H1 (cell line): ENCODE results near the gene KRTAP4-5. TPM values are rescaled to one million over a fixed set of nuclear protein-coding genes. Genes with fewer than 3 reads are reported as not detected.

Experiments used
- CTCF ChIA-PET: fragments of 300-600 bp; sonication (Branson Sonifier 250); formaldehyde crosslinking; loops from one replicate; lab custom pipeline; 2021; ENCODE audit not compliant: partially characterized antibody; lab: Charles Lee
- POLR2A ChIA-PET: fragments of 300-600 bp; sonication (Branson Sonifier 250); formaldehyde crosslinking; loops from one replicate; lab custom pipeline; 2021; ENCODE audit warnings: inconsistent platforms; ENCODE audit not compliant: partially characterized antibody; lab: Charles Lee
- DNase-seq, 2 experiments: peaks; one replicate each; pipeline versions ENCODE4 v3.0.0 to v3.0.0-alpha.2; 2010 to 2022; ENCODE audit warnings: low spot score in 2 of 2, low read depth in 1 of 2, mixed read lengths in 1 of 2
- FAIRE-seq: peaks from 2 replicates; lab custom pipeline; 2011; peaks lifted over from hg19 to GRCh38; lab: Jason Lieb, UNC
- H2AFZ ChIP-seq: 2 replicates; pipeline ENCODE4 v1.8.1; 2012; ENCODE audit warnings: low read length, inconsistent platforms
- H2AK5ac ChIP-seq: 2 replicates; pipeline ENCODE4 v1.6.1; 2013; ENCODE audit warnings: low read depth, low read length
- H2BK120ac ChIP-seq: replicated peaks from 2 replicates; pipeline ENCODE3; 2013; ENCODE audit warnings: low read depth, low read length, inconsistent platforms
- H2BK12ac ChIP-seq: 2 replicates; pipeline ENCODE4 v1.6.1; 2013; ENCODE audit warnings: low read depth, low read length
- H2BK15ac ChIP-seq: 2 replicates; pipeline ENCODE4 v1.6.1; 2013; ENCODE audit warnings: low read length
- H2BK20ac ChIP-seq: 2 replicates; pipeline ENCODE4 v1.6.1; 2013; ENCODE audit warnings: low read length
- H2BK5ac ChIP-seq: 2 replicates; pipeline ENCODE4 v1.6.1; 2013; ENCODE audit warnings: low read depth, low read length
- H3K14ac ChIP-seq: 2 replicates; pipeline ENCODE4 v1.6.1; 2013; ENCODE audit warnings: inconsistent platforms; ENCODE audit not compliant: insufficient read length
- H3K18ac ChIP-seq: 2 replicates; pipeline ENCODE4 v1.6.1; 2013; ENCODE audit warnings: low read length; ENCODE audit errors: extremely low read depth
- H3K23ac ChIP-seq: 2 replicates; pipeline ENCODE4 v1.6.1; 2013; ENCODE audit warnings: inconsistent platforms; ENCODE audit not compliant: insufficient read length
- H3K23me2 ChIP-seq: 2 replicates; pipeline ENCODE4 v1.6.1; 2013; ENCODE audit warnings: low read depth, low read length
- H3K27ac ChIP-seq: 2 replicates; pipeline ENCODE4 v1.6.1; 2011; ENCODE audit warnings: low read depth, low read length, inconsistent platforms
- H3K27me3 ChIP-seq, 4 experiments: replicated peaks in 1 of 4; 1 replicate in 1 of 4; 2 replicates in 3 of 4; pipeline versions ENCODE4 v1.6.1 to v1.8.1; 2011 to 2013; ENCODE audit warnings: low read length in 3 of 4, mild to moderate bottlenecking in 3 of 4, inconsistent platforms in 2 of 4, mixed read lengths in 2 of 4, moderate library complexity in 1 of 4; ENCODE audit not compliant: control insufficient read depth in 3 of 4, insufficient read depth in 3 of 4; ENCODE audit errors: extremely low read depth in 1 of 4
- H3K36me3 ChIP-seq, 4 experiments: 2 replicates each; pipeline versions ENCODE4 v1.6.1 to v1.8.1; 2011 to 2013; ENCODE audit warnings: mild to moderate bottlenecking in 4 of 4, low read length in 3 of 4, moderate library complexity in 2 of 4, control low read depth in 1 of 4, inconsistent platforms in 1 of 4; ENCODE audit not compliant: insufficient read depth in 4 of 4, control insufficient read depth in 2 of 4
- H3K4ac ChIP-seq: replicated peaks from 2 replicates; pipeline ENCODE3; 2013; ENCODE audit warnings: low read length, low read depth, mixed read lengths, inconsistent platforms; ENCODE audit not compliant: insufficient read length
- H3K4me1 ChIP-seq, 4 experiments: replicated peaks in 1 of 4; 1 replicate in 1 of 4; 2 replicates in 3 of 4; pipeline versions ENCODE4 v1.6.1 to v1.8.1; 2011 to 2013; ENCODE audit warnings: low read length in 3 of 4, inconsistent platforms in 2 of 4, mixed read lengths in 1 of 4; ENCODE audit not compliant: insufficient read depth in 4 of 4, control insufficient read depth in 3 of 4
- H3K4me2 ChIP-seq, 2 experiments: 2 replicates each; pipeline versions ENCODE4 v1.6.1 to v1.8.1; 2011 to 2013; ENCODE audit warnings: low read depth in 2 of 2, low read length in 2 of 2, control low read depth in 1 of 2, inconsistent platforms in 1 of 2, mild to moderate bottlenecking in 1 of 2; ENCODE audit not compliant: insufficient read depth in 1 of 2
- H3K4me3 ChIP-seq, 4 experiments: fragments of 200-600, 300-600 bp in 1 of 4; sonication (generic), shearing (Covaris generic), sonication (Bioruptor Twin) in 1 of 4; 2 replicates each; pipeline versions ENCODE4 v1.5.1 to v1.8.1; 2011 to 2016; ENCODE audit warnings: low read length in 4 of 4, low read depth in 3 of 4, control low read depth in 2 of 4, inconsistent platforms in 2 of 4, mild to moderate bottlenecking in 2 of 4, mixed read lengths in 1 of 4, moderate library complexity in 1 of 4; ENCODE audit not compliant: insufficient read depth in 2 of 4; ENCODE audit errors: extremely low read depth in 1 of 4
- H3K56ac ChIP-seq: replicated peaks from 2 replicates; pipeline ENCODE3; 2013; ENCODE audit warnings: low read depth, mild to moderate bottlenecking, mixed read lengths, low read length, inconsistent platforms; ENCODE audit not compliant: insufficient read length
- H3K79me1 ChIP-seq: 2 replicates; pipeline ENCODE4 v1.6.1; 2013; ENCODE audit warnings: low read depth, low read length, control low read depth
- H3K79me2 ChIP-seq, 2 experiments: 2 replicates each; pipeline versions ENCODE4 v1.6.1 to v1.8.1; 2012 to 2013; ENCODE audit warnings: low read length in 2 of 2, mild to moderate bottlenecking in 2 of 2, inconsistent platforms in 1 of 2; ENCODE audit not compliant: insufficient read depth in 2 of 2, control insufficient read depth in 1 of 2
- H3K9ac ChIP-seq, 4 experiments: replicated peaks in 1 of 4; 1 replicate in 1 of 4; 2 replicates in 3 of 4; pipeline versions ENCODE4 v1.6.1 to v1.8.1; 2011 to 2013; ENCODE audit warnings: low read depth in 3 of 4, low read length in 3 of 4, control low read depth in 2 of 4, mild to moderate bottlenecking in 2 of 4, moderate library complexity in 2 of 4, inconsistent platforms in 1 of 4; ENCODE audit errors: extremely low read depth in 1 of 4
- H3K9me3 ChIP-seq, 2 experiments: 2 replicates each; pipeline versions ENCODE4 v1.6.1 to v1.8.1; 2012 to 2013; ENCODE audit warnings: mild to moderate bottlenecking in 2 of 2, moderate library complexity in 2 of 2, control low read depth in 1 of 2, inconsistent platforms in 1 of 2, low read depth in 1 of 2, low read length in 1 of 2, mixed read lengths in 1 of 2; ENCODE audit not compliant: insufficient read depth in 2 of 2
- H4K20me1 ChIP-seq, 2 experiments: replicated peaks in 1 of 2; 2 replicates each; pipeline versions ENCODE3 to v1.8.1; 2011 to 2013; ENCODE audit warnings: inconsistent platforms in 2 of 2, low read length in 2 of 2, mild to moderate bottlenecking in 1 of 2; ENCODE audit not compliant: insufficient read depth in 2 of 2, control insufficient read depth in 1 of 2
- H4K5ac ChIP-seq: 2 replicates; pipeline ENCODE4 v1.6.1; 2013; ENCODE audit warnings: low read length, low read depth, mixed read lengths, inconsistent platforms; ENCODE audit not compliant: insufficient read length
- H4K8ac ChIP-seq: 2 replicates; pipeline ENCODE4 v1.8.0; 2013; ENCODE audit warnings: mild to moderate bottlenecking, moderate library complexity, low read length, inconsistent platforms; ENCODE audit not compliant: insufficient read depth; ENCODE audit errors: extremely low read depth
- H4K91ac ChIP-seq: replicated peaks from 2 replicates; pipeline ENCODE3; 2013; ENCODE audit warnings: low read length, mixed read lengths, inconsistent platforms; ENCODE audit not compliant: insufficient read length
- CBX8 ChIP-seq: fragments of 300-800, 300-1000 bp; sonication (generic); IDR thresholded peaks from 2 replicates; pipeline ENCODE4 v1.7.1; 2016; ENCODE audit warnings: low read depth, low read length, borderline replicate concordance
- GTF2F1 ChIP-seq: IDR thresholded peaks from 2 replicates; pipeline ENCODE4 v1.6.1; 2012; ENCODE audit warnings: low read depth, low read length, improper control_type of control experiment, borderline replicate concordance
- HDAC2 ChIP-seq, 2 experiments: fragments of 300-600 bp in 1 of 2; sonication (generic) in 1 of 2; IDR thresholded peaks; 2 replicates each; pipeline ENCODE4 v1.6.1; 2011 to 2012; ENCODE audit warnings: low read depth in 2 of 2, low read length in 2 of 2, mild to moderate bottlenecking in 2 of 2, moderate library complexity in 2 of 2, borderline replicate concordance in 1 of 2, inconsistent platforms in 1 of 2
- KDM1A ChIP-seq: fragments of 200-600, 300-600 bp; sonication (generic); IDR thresholded peaks from 2 replicates; pipeline ENCODE4 v1.7.1; 2016; ENCODE audit warnings: mild to moderate bottlenecking, low read length, borderline replicate concordance
- SP1 ChIP-seq: IDR thresholded peaks from 2 replicates; pipeline ENCODE4 v1.6.1; 2011; ENCODE audit warnings: low read depth, low read length
- WGBS, 2 experiments: shearing (Covaris generic) in 1 of 2; methylation state at CpG; one replicate each; pipeline versions ENCODE4 v1.1.6 to v1.1.7; 2013 to 2015; ENCODE audit warnings: low lambda C conversion rate in 2 of 2, mixed read lengths in 2 of 2, inconsistent platforms in 1 of 2, low coverage in 1 of 2, missing lambda C conversion rate in 1 of 2; ENCODE audit not compliant: insufficient replicate concordance in 2 of 2, insufficient coverage in 1 of 2, insufficient read length in 1 of 2; ENCODE audit errors: extremely low coverage in 1 of 2, missing lambda C conversion rate in 1 of 2; 5-methylcytosine and 5-hydroxymethylcytosine counted together
- polyA plus RNA-seq, 7 experiments: library from polyadenylated mRNA; depleted of rRNA in 3 of 7; stranded (reverse) in 5 of 7; unstranded in 2 of 7; fragments of >200 nt in 5 of 7; fragments of 200-250 nt in 2 of 7; gene quantifications; 1 replicate in 5 of 7; 2 replicates in 1 of 7; 4 replicates in 1 of 7; pipeline versions ENCODE4 v1.2.1 to v1.2.3, GENCODE V29; 2011 to 2013; ENCODE audit warnings: missing spikeins in 2 of 7, mixed read lengths in 2 of 7
- total RNA-seq: library from RNA; stranded (reverse); fragmentation: NEBNext Ultra II Directional; extraction: Animal tissue kit (Norgen Biotek cat#: 25700); gene quantifications from 2 replicates; pipeline ENCODE4 v1.2.1, GENCODE V29; 2021

Gene KRTAP4-5
- total and polyA plus RNA-seq, 2 of the 8 experiments (the other 6 are each of a cell fraction or from before 2014, with no cell fraction given): not detected

DNA sequence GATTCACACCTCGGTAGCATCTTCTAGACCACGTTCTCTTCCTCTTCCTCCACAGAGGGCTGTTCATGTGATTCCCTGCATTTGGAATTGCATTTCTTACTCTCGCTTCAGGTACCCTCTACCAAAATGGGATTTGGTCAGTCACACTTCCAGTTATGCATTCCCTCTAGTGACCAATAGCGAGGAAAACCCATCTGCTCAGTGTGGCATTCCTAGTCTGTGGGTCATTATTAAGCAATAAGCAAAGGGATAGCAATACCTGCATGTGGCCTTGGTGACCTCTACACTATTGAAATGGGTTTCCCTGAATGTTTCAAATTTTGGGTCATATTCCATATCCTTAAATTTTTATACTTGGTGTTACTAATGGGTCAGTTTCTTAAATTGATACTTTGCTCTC, 401 bp upstream of the KRTAP4-5 start:
- FAIRE-seq (no peak), DNase-seq (no peak)
- Histone ChIP-seq H3K4me2 (no peak overlapping the region), H3K4ac (no peak overlapping the region), H3K9ac (no peak overlapping the region), H2BK5ac (no peak overlapping the region), H3K9me3 (no peaks in the 10 kb centered on the region), H3K18ac (no peak overlapping the region), H4K8ac (no peak overlapping the region), H2BK12ac (no peak overlapping the region), H2BK15ac (no peak overlapping the region), H3K14ac (no peak overlapping the region), H3K36me3 (no peaks in the 10 kb centered on the region), H4K91ac (no peak overlapping the region), H4K20me1 (no peaks in the 10 kb centered on the region), H3K4me1 (no peaks in the 10 kb centered on the region), H2BK120ac (no peak overlapping the region), H2AFZ (no peak overlapping the region), H4K5ac (no peak overlapping the region), H2AK5ac (no peak overlapping the region), H3K27me3 (no peaks in the 10 kb centered on the region), H3K23ac (no peak overlapping the region), H3K4me3 (no peak overlapping the region), H3K27ac (no peak overlapping the region), H3K23me2 (peaks cover 2% of the 10 kb centered on the region; the same call in 1 of the 2 replicates), H3K56ac (no peak overlapping the region), H2BK20ac (no peak overlapping the region), H3K79me1 (no peaks in the 10 kb centered on the region), H3K79me2 (no peaks in the 10 kb centered on the region)
- ChIA-PET POLR2A (no interaction called here), CTCF (interaction anchor here (0.9 kb wide), 1 partner anchor 9 kb away, joined by 3 read pairs; no protein-coding TSS in a partner anchor)
- TF ChIP-seq SP1 (no peak), CBX8 (no peak), KDM1A (no peak), HDAC2 (IDR thresholded peaks at IDR 0.05; ENCODE audit: borderline replicate concordance in 1 of 2, low read depth in 2 of 2, low read length in 2 of 2) (no peak), GTF2F1 (no peak)
- WGBS, 2 experiments: 92% methylated on average over 4 of the region's 4 CpGs; no CpG with 5 or more reads in 1 of the 2 experiments
